GM21367 (cell line): ENCODE data around the gene SF3B3.
"Not testable (repeated sequence)": the region's sequence is repeated elsewhere in the genome, so short reads cannot be mapped to it uniquely, and the experiment has no call there.

ENCODE experiments used
- ATAC-seq: cut with Tn5 transposase; IDR thresholded peaks from one replicate; pipeline ENCODE4 v1.9.1; 2021; ENCODE audit not compliant: unreplicated experiment

SF3B3 gene

GRCh38 chr16:70511833-70512232 lies 11.8 kb upstream of the SF3B3 start:
- no peak for ATAC-seq

- ATAC-seq, result no peak
These were observed 11.2 kb upstream of the SF3B3 start for GRCh38 chr16:70512456-70512855.

GRCh38 chr16:70520612-70521297 lies 2.9 kb upstream of the SF3B3 start:
- ATAC-seq, result no peak

GRCh38 chr16:70522216-70523075 lies 1.2 kb upstream of the SF3B3 start:
- ATAC-seq, result no peak

- peak; percentile 44 for ATAC-seq
These were observed 407 bp upstream of the SF3B3 start, which contains the start of gene COG4 for GRCh38 chr16:70523076-70523742. Gene COG4, minus strand, starts transcription at chr16:70523554. Its CDS starts 11 bp downstream, at chr16:70523543.

- ATAC-seq, result not testable (repeated sequence)
These were observed 796 bp downstream of the SF3B3 start for GRCh38 chr16:70524399-70524825.

GRCh38 chr16:70526403-70526802 lies 2.8 kb downstream of the SF3B3 start:
- ATAC-seq, result no peak

GRCh38 chr16:70527315-70527996 lies 3.8 kb downstream of the SF3B3 start:
- ATAC-seq, result no peak

GRCh38 chr16:70529051-70529777 lies 5.6 kb downstream of the SF3B3 start:
- ATAC-seq, result no peak

GRCh38 chr16:70529954-70530353 lies 6.3 kb downstream of the SF3B3 start:
- ATAC-seq, result not testable (repeated sequence)

GRCh38 chr16:70534971-70535370 lies 11.4 kb downstream of the SF3B3 start:
- no peak for ATAC-seq

- ATAC-seq, result no peak
These were observed 17.4 kb downstream of the SF3B3 start for GRCh38 chr16:70540994-70541393.

- ATAC-seq, result no peak
These were observed 20.9 kb downstream of the SF3B3 start for GRCh38 chr16:70544548-70544947.

- ATAC-seq, result no peak
These were observed 25.3 kb downstream of the SF3B3 start for GRCh38 chr16:70548936-70549335.

GRCh38 chr16:70550082-70550481 lies 26.5 kb downstream of the SF3B3 start:
- ATAC-seq, result no peak

GRCh38 chr16:70551788-70552187 lies 28.2 kb downstream of the SF3B3 start:
- no peak for ATAC-seq

- no peak for ATAC-seq
These were observed 29.1 kb downstream of the SF3B3 start for GRCh38 chr16:70552675-70553074.

GRCh38 chr16:70553645-70554044 lies 30.0 kb downstream of the SF3B3 start:
- no peak for ATAC-seq

GRCh38 chr16:70556063-70556462 lies 32.4 kb downstream of the SF3B3 start:
- no peak for ATAC-seq

- ATAC-seq, result no peak
These were observed 38.0 kb downstream of the SF3B3 start for GRCh38 chr16:70561623-70562022.
